NCI-H1436 treated with DMSO at 0.1 percent for 48 hours (cell line): ENCODE results near the gene TBL2.
"Not testable (repeated sequence)": the region's sequence is repeated elsewhere in the genome, so short reads cannot be mapped to it uniquely, and the experiment has no call there.

Experiments used
- DNase-seq: peaks from one replicate; lab custom pipeline; 2025; lab: John Stamatoyannopoulos, UW

The TBL2 gene

GRCh38 chr7:73532224-73532623 lies 46.2 kb downstream of the TBL2 start:
- no peak for DNase-seq

GRCh38 chr7:73530800-73531199 lies 47.6 kb downstream of the TBL2 start:
- DNase-seq, result no peak

GRCh38 chr7:73526896-73527821 lies 51.2 kb downstream of the TBL2 start:
- no peak for DNase-seq

- not testable (repeated sequence) for DNase-seq
Observed at GRCh38 chr7:73526158-73526494, 52.3 kb downstream of the TBL2 start.

- peak; percentile 91 for DNase-seq
Observed at GRCh38 chr7:73522105-73522872, 56.1 kb downstream of the TBL2 start, which contains the start of gene BAZ1B. Gene BAZ1B (minus strand): TSS chr7:73522293. CDS start chr7:73521933, 360 bp downstream.

GRCh38 chr7:73521636-73522104 lies 56.7 kb downstream of the TBL2 start:
- DNase-seq, result no peak

- no peak for DNase-seq
Observed at GRCh38 chr7:73520673-73521635, 57.4 kb downstream of the TBL2 start.

- DNase-seq, result no peak
Observed at GRCh38 chr7:73519867-73520672, 58.3 kb downstream of the TBL2 start.

- no peak for DNase-seq
Observed at GRCh38 chr7:73518470-73518869, 59.9 kb downstream of the TBL2 start.
